ENCODE results near the gene EIF4E3.

GRCh38 chr3:71694358-71694999, 30.7 kb downstream of the EIF4E3 start:
- TF ChIP-seq POLR2A (IDR thresholded peaks at IDR 0.05; ENCODE audit: low read depth, low read length) (no peak), POLR2AphosphoS5 (IDR thresholded peaks at IDR 0.05; ENCODE audit: low read depth, low read length) (no peak), TAF1 (IDR thresholded peaks at IDR 0.05; ENCODE audit: borderline replicate concordance, low read depth, low read length) (no peak)
